Activated T-cell treated with anti-CD3 and anti-CD28 coated beads, Interleukin-2, amount 50 U/mL, for 1 hour (primary cell): ENCODE results near the gene FAM118A.
"Not testable (repeated sequence)": the region's sequence is repeated elsewhere in the genome, so short reads cannot be mapped to it uniquely, and the experiment has no call there.

Experiments
- DNase-seq: peaks from one replicate; pipeline ENCODE4 v3.0.0-alpha.2; 2020

Gene FAM118A

GRCh38 chr22:45334528-45334927 lies 24.8 kb downstream of the FAM118A start:
- DNase-seq = no peak

- DNase-seq = no peak
Observed at GRCh38 chr22:45335021-45335818, 25.5 kb downstream of the FAM118A start.

GRCh38 chr22:45335854-45336522 lies 26.3 kb downstream of the FAM118A start:
- no peak for DNase-seq

- peak; percentile 50 for DNase-seq
Observed at GRCh38 chr22:45336971-45337431, 27.3 kb downstream of the FAM118A start.

- no peak for DNase-seq
Observed at GRCh38 chr22:45337536-45337935, 27.8 kb downstream of the FAM118A start.

- DNase-seq = no peak
Observed at GRCh38 chr22:45338795-45339194, 29.1 kb downstream of the FAM118A start.

GRCh38 chr22:45340323-45340722 lies 30.6 kb downstream of the FAM118A start:
- no peak for DNase-seq

- DNase-seq = no peak
Observed at GRCh38 chr22:45341498-45341897, 31.8 kb downstream of the FAM118A start.

- no peak for DNase-seq
Observed at GRCh38 chr22:45343143-45343542, 33.4 kb downstream of the FAM118A start.

GRCh38 chr22:45344334-45344733 lies 34.6 kb downstream of the FAM118A start:
- no peak for DNase-seq

GRCh38 chr22:45349916-45350315 lies 40.2 kb downstream of the FAM118A start:
- DNase-seq = no peak

- DNase-seq = no peak
Observed at GRCh38 chr22:45351956-45352355, 42.2 kb downstream of the FAM118A start.

GRCh38 chr22:45352757-45353156 lies 43.0 kb downstream of the FAM118A start:
- not testable (repeated sequence) for DNase-seq

- DNase-seq = no peak
Observed at GRCh38 chr22:45353786-45354185, 44.1 kb downstream of the FAM118A start.

- no peak for DNase-seq
Observed at GRCh38 chr22:45357490-45357889, 47.8 kb downstream of the FAM118A start.

GRCh38 chr22:45358127-45358526 lies 48.4 kb downstream of the FAM118A start:
- DNase-seq = no peak

- no peak for DNase-seq
Observed at GRCh38 chr22:45359627-45360026, 49.9 kb downstream of the FAM118A start.

- no peak for DNase-seq
Observed at GRCh38 chr22:45366713-45367112, 57.0 kb downstream of the FAM118A start.

GRCh38 chr22:45373592-45373991 lies 63.9 kb downstream of the FAM118A start:
- DNase-seq = not testable (repeated sequence)

GRCh38 chr22:45376009-45376408 lies 66.3 kb downstream of the FAM118A start:
- DNase-seq = no peak

- DNase-seq = no peak
Observed at GRCh38 chr22:45376703-45377102, 67.0 kb downstream of the FAM118A start.

GRCh38 chr22:45381348-45381747 lies 71.6 kb downstream of the FAM118A start:
- DNase-seq = no peak

- DNase-seq = no peak
Observed at GRCh38 chr22:45389546-45389945, 79.8 kb downstream of the FAM118A start.
